ENCODE data around the gene KCNAB3.

The KCNAB3 gene

DNA sequence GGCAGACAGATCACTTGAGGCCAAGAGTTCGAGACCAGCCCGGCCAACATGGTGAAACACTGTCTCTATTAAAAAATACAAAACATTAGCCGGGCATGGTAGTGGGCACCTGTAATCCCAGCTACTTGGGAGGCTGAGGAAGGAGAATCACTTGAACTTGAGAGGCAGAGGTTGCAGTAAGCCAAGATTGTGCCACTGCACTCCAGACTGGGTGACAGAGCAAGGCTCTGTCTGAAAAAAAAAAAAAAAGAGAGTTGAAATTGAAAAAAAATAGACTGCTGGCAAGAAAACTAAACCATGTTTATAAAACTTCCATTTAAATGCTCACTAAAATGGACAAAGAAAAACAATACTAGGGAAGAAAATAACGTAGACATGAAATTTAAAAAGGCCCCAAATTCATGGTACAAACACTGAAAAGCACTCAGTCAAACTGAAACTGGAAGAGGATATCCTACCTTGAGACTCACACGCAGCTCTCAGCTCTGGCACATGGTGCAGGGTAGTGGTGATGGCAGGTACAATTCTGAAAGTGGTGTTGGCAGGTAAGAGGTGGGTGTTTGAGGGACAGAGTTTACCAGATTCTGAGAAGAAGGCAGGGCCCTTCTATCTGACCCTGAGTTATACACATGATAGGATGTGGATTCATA is 21.6 kb upstream of the KCNAB3 start:
- no peaks in the 10 kb centered on the region for H3K79me2 ChIP-seq (ENCODE audit: insufficient read depth, low read length)
- no peak for TF ChIP-seq EZH2 (IDR thresholded peaks at IDR 0.05; ENCODE audit: borderline replicate concordance, low read length)
- TF ChIP-seq, protein P1, sequence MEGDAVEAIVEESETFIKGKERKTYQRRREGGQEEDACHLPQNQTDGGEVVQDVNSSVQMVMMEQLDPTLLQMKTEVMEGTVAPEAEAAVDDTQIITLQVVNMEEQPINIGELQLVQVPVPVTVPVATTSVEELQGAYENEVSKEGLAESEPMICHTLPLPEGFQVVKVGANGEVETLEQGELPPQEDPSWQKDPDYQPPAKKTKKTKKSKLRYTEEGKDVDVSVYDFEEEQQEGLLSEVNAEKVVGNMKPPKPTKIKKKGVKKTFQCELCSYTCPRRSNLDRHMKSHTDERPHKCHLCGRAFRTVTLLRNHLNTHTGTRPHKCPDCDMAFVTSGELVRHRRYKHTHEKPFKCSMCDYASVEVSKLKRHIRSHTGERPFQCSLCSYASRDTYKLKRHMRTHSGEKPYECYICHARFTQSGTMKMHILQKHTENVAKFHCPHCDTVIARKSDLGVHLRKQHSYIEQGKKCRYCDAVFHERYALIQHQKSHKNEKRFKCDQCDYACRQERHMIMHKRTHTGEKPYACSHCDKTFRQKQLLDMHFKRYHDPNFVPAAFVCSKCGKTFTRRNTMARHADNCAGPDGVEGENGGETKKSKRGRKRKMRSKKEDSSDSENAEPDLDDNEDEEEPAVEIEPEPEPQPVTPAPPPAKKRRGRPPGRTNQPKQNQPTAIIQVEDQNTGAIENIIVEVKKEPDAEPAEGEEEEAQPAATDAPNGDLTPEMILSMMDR (IDR thresholded peaks at IDR 0.05; ENCODE audit: low read length) = no peak
- peaks cover 42% of the 10 kb centered on the region for H3K36me3 ChIP-seq (ENCODE audit: insufficient read depth, low read length)
- H3K9me2 ChIP-seq (ENCODE audit: low read depth, low read length) = no peaks in the 10 kb centered on the region
- H3K27ac ChIP-seq (ENCODE audit: low read depth, low read length, poor library complexity, severe bottlenecking) = no peak overlapping the region
- no peak overlapping the region for H3K4me2 ChIP-seq (ENCODE audit: low read length)
- H3K9ac ChIP-seq (ENCODE audit: low read length) = no peak overlapping the region
- H3K4me3 ChIP-seq (ENCODE audit: low read depth, low read length, poor library complexity, severe bottlenecking) = no peak overlapping the region
- H3K9me3 ChIP-seq (ENCODE audit: low read length) = no peaks in the 10 kb centered on the region
- H3K4me1 ChIP-seq (ENCODE audit: insufficient read depth, low read length, severe bottlenecking) = no peaks in the 10 kb centered on the region
- no peaks in the 10 kb centered on the region for H3K27me3 ChIP-seq (ENCODE audit: insufficient read depth, low read length)
- H3F3A ChIP-seq (ENCODE audit: insufficient read depth, low read length) = no peaks in the 10 kb centered on the region
- no peaks in the 10 kb centered on the region for H4K20me1 ChIP-seq (ENCODE audit: insufficient read depth, low read length)
- H2AFZ ChIP-seq (ENCODE audit: low read length) = no peak overlapping the region

DNA sequence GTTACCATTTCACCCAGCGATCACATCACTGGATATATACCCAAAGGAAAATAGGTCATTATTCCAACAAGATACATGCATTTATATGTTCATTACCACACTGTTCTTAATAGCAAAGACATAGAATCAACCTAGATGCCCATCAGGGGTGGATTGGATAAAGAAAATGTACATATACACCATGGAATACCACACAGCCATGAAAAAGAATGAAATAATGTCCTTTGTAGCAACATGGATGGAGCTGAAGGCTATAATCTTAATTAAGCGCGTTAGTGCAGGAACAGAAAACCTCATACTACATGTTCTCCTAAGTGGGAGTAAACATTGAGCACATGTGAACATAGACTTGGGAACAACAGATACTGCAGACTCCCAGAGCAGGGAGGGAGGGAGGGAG is 20.9 kb upstream of the KCNAB3 start:
- Histone ChIP-seq H3K4me3 (ENCODE audit: low read depth, low read length, poor library complexity, severe bottlenecking) (no peak overlapping the region), H4K20me1 (ENCODE audit: insufficient read depth, low read length) (no peaks in the 10 kb centered on the region), H3F3A (ENCODE audit: insufficient read depth, low read length) (no peaks in the 10 kb centered on the region), H3K79me2 (ENCODE audit: insufficient read depth, low read length) (no peaks in the 10 kb centered on the region), H3K9me2 (ENCODE audit: low read depth, low read length) (no peaks in the 10 kb centered on the region), H3K9me3 (ENCODE audit: low read length) (no peaks in the 10 kb centered on the region), H3K27ac (ENCODE audit: low read depth, low read length, poor library complexity, severe bottlenecking) (no peak overlapping the region), H3K36me3 (ENCODE audit: insufficient read depth, low read length) (peaks cover 49% of the 10 kb centered on the region), H2AFZ (ENCODE audit: low read length) (no peak overlapping the region), H3K4me2 (ENCODE audit: low read length) (no peak overlapping the region), H3K9ac (ENCODE audit: low read length) (no peak overlapping the region), H3K27me3 (ENCODE audit: insufficient read depth, low read length) (no peaks in the 10 kb centered on the region), H3K4me1 (ENCODE audit: insufficient read depth, low read length, severe bottlenecking) (no peaks in the 10 kb centered on the region)
- no peak for TF ChIP-seq EZH2 (IDR thresholded peaks at IDR 0.05; ENCODE audit: borderline replicate concordance, low read length)

DNA sequence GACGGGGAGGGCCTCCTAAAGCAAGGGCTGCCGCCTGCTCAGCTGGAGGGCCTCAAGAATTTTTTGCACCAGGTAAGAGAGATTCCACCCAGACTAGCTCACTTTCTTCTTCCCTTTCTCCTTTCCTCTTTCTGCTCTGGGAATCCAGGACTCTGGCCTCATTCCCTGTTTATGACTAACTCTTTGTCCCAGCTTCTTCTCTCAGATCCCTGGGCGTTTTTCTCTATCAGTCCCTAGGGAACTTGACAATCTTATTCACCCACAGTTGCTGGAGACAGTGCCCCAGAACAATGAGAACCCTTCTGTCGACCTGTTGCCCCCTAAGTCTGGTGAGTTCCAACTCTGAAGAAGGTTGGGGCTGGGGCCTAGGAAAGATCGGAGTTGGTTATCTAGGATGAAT is 18.0 kb upstream of the KCNAB3 start:
- Histone ChIP-seq H3K27me3 (ENCODE audit: insufficient read depth, low read length) (no peaks in the 10 kb centered on the region), H3K4me2 (ENCODE audit: low read length) (no peak overlapping the region), H3K36me3 (ENCODE audit: insufficient read depth, low read length) (peaks cover 74% of the 10 kb centered on the region), H3F3A (ENCODE audit: insufficient read depth, low read length) (no peaks in the 10 kb centered on the region), H3K9me2 (ENCODE audit: low read depth, low read length) (no peaks in the 10 kb centered on the region), H3K79me2 (ENCODE audit: insufficient read depth, low read length) (no peaks in the 10 kb centered on the region), H3K9me3 (ENCODE audit: low read length) (no peaks in the 10 kb centered on the region), H2AFZ (ENCODE audit: low read length) (no peak overlapping the region), H3K27ac (ENCODE audit: low read depth, low read length, poor library complexity, severe bottlenecking) (no peak overlapping the region), H4K20me1 (ENCODE audit: insufficient read depth, low read length) (no peaks in the 10 kb centered on the region), H3K4me3 (ENCODE audit: low read depth, low read length, poor library complexity, severe bottlenecking) (no peak overlapping the region), H3K4me1 (ENCODE audit: insufficient read depth, low read length, severe bottlenecking) (no peaks in the 10 kb centered on the region), H3K9ac (ENCODE audit: low read length) (no peak overlapping the region)
- TF ChIP-seq, protein P1 (IDR thresholded peaks at IDR 0.05; ENCODE audit: low read length) = no peak

DNA sequence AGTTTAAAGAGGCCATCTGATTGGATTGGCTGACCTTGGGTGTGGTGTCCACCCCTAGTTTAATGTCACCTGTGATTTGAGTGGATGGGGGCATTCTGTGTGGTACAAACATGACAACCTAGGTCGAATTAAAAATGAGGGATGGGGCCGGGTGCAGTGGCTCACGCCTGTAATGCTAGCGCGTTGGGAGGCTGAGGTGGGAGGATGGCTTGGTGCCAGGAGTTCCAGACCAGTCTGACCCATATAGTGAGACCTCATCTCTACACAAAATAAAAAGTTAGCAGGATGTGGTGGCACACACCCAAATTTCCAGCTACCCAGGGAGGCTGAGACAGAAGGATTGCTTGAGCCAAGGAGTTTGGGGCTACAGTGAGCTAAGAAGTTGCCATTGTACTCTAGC is 16.8 kb upstream of the KCNAB3 start:
- Histone ChIP-seq H3K4me3 (ENCODE audit: low read depth, low read length, poor library complexity, severe bottlenecking) (no peak overlapping the region), H4K20me1 (ENCODE audit: insufficient read depth, low read length) (no peaks in the 10 kb centered on the region), H3K36me3 (ENCODE audit: insufficient read depth, low read length) (peaks cover 85% of the 10 kb centered on the region)

More for the DNA sequence above, 16.8 kb upstream of the KCNAB3 start:
- Histone ChIP-seq H3K79me2 (ENCODE audit: insufficient read depth, low read length) (no peaks in the 10 kb centered on the region), H3K4me2 (ENCODE audit: low read length) (no peak overlapping the region), H3K27ac (ENCODE audit: low read depth, low read length, poor library complexity, severe bottlenecking) (no peak overlapping the region), H3F3A (ENCODE audit: insufficient read depth, low read length) (no peaks in the 10 kb centered on the region), H2AFZ (ENCODE audit: low read length) (no peak overlapping the region), H3K27me3 (ENCODE audit: insufficient read depth, low read length) (no peaks in the 10 kb centered on the region), H3K9ac (ENCODE audit: low read length) (no peak overlapping the region), H3K9me3 (ENCODE audit: low read length) (no peaks in the 10 kb centered on the region), H3K4me1 (ENCODE audit: insufficient read depth, low read length, severe bottlenecking) (no peaks in the 10 kb centered on the region), H3K9me2 (ENCODE audit: low read depth, low read length) (no peaks in the 10 kb centered on the region)
- TF ChIP-seq EZH2 (IDR thresholded peaks at IDR 0.05; ENCODE audit: borderline replicate concordance, low read length) = no peak
- TF ChIP-seq, protein P1 (IDR thresholded peaks at IDR 0.05; ENCODE audit: low read length) = no peak
